Panc1 (cell line): ENCODE data around the gene GOLGA6A.
"Not testable (repeated sequence)": the region's sequence is repeated elsewhere in the genome, so short reads cannot be mapped to it uniquely, and the experiment has no call there.

ENCODE experiments used
- CTCF ChIP-seq: fragments of 450-650 bp; IDR thresholded peaks from 2 replicates; pipeline ENCODE4 v1.5.1; 2017; ENCODE audit warnings: mild to moderate bottlenecking
- POLR2AphosphoS5 ChIP-seq: IDR thresholded peaks from 2 replicates; pipeline ENCODE4 v1.6.1; 2012; ENCODE audit warnings: mild to moderate bottlenecking, low read depth, low read length, moderate library complexity
- REST ChIP-seq, 2 experiments: IDR thresholded peaks; 2 replicates each; pipeline ENCODE4 v1.6.1; 2011 to 2012; ENCODE audit warnings: low read depth in 2 of 2, control low read depth in 1 of 2, low read length in 1 of 2, mild to moderate bottlenecking in 1 of 2, moderate library complexity in 1 of 2; ENCODE audit not compliant: insufficient read depth in 1 of 2

DNA sequence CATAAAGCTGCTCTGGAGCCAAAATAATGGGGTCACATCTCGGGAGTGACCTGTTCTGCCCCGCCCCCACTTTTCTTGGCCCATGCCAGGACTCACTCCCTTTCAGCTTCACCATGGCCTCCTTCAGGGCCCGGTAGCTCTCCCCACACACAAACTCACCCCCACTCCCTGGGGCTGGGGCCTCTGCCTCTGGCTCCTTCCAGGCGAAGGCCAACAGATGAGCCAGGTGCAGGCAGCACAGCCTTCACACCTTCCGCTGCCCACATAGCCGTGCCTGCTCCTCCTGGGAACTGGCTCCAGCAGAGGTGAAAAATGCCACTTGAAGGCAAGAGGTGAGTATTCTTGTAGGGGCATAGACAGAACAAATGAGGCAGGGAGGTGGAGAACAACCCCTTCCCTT, 10.7 kb downstream of the GOLGA6A start:
- not testable (repeated sequence) for TF ChIP-seq REST (IDR thresholded peaks at IDR 0.05; ENCODE audit: insufficient read depth in 1 of 2, low read depth in 2 of 2, low read length in 1 of 2); CTCF; POLR2AphosphoS5
